Gastrocnemius medialis (tissue), 4 donors: Measurements from ENCODE around the gene RAB13.

Experiments used
- CTCF ChIP-seq, 5 experiments: fragments of 450-650 bp in 3 of 5; fragments of 200-600 bp in 2 of 5; sonication (generic) in 2 of 5; IDR thresholded peaks in 4 of 5; conservative IDR thresholded peaks in 1 of 5; 1 replicate in 4 of 5; 2 replicates in 1 of 5; pipeline ENCODE4 v1.5.1; 2016 to 2019; ENCODE audit warnings: antibody characterized with exemption in 5 of 5, mild to moderate bottlenecking in 3 of 5, moderate library complexity in 3 of 5
- POLR2A ChIP-seq, 2 donors: fragments of 450-650 bp; IDR thresholded peaks; one replicate each; pipeline ENCODE4 v1.6.1; 2017; ENCODE audit warnings: antibody characterized with exemption in 2 of 2, mild to moderate bottlenecking in 2 of 2, moderate library complexity in 2 of 2

DNA sequence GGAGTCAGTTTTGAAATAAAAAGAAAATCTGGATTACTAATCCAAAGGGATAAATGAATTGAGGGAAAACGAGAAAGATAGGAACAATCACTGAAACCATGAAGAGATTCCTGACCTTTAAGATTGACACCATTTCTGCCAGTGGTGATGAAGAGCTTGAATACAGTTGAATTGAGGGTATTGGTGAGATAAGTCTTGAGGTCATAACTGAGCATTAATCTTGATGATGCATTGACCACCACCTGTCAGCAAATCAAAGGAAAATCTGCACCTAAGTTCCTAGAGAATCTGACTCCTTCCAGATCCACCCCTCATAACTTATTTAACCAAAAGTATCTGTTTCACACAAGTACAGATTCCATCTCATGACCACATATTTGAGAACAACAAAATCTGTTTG, 26.0 kb upstream of the RAB13 start:
- TF ChIP-seq CTCF (IDR thresholded peaks at IDR 0.05 in 4 of 5, conservative IDR thresholded peaks at IDR 0.05 in 1 of 5), result no peak
- no peak for TF ChIP-seq POLR2A (IDR thresholded peaks at IDR 0.05)
